MV-4-11 (cell line): ENCODE data around the gene ZNF680.
A peak's percentile ranks its signal among the peaks of the same experiment; 100 is the strongest.
"Not testable (repeated sequence)": the region's sequence is repeated elsewhere in the genome, so short reads cannot be mapped to it uniquely, and the experiment has no call there.

Experiments used
- DNase-seq: peaks from one replicate; lab custom pipeline; 2025; lab: John Stamatoyannopoulos, UW

ZNF680 gene

DNA sequence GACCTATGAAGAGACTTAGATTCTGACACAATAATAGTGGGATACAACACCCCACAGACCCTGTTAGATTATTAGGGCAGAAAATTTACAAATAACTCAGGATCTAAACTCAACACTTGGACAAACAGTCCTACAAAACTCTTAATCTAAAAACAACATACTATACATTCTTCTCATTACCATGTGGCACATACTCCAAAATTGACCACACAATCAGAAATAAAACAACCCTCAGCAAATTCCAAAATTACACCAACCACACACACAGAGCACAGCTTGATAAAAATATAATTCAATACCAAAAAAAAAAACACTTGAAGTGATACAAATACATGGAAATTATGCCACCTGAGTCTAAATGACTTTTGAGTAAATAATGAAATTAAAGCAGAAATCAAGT lies 7.8 kb downstream of the ZNF680 start:
- DNase-seq: no peak

- DNase-seq: not testable (repeated sequence)
These were observed 8.7 kb downstream of the ZNF680 start for GRCh38 chr7:64554188-64554587.

DNA sequence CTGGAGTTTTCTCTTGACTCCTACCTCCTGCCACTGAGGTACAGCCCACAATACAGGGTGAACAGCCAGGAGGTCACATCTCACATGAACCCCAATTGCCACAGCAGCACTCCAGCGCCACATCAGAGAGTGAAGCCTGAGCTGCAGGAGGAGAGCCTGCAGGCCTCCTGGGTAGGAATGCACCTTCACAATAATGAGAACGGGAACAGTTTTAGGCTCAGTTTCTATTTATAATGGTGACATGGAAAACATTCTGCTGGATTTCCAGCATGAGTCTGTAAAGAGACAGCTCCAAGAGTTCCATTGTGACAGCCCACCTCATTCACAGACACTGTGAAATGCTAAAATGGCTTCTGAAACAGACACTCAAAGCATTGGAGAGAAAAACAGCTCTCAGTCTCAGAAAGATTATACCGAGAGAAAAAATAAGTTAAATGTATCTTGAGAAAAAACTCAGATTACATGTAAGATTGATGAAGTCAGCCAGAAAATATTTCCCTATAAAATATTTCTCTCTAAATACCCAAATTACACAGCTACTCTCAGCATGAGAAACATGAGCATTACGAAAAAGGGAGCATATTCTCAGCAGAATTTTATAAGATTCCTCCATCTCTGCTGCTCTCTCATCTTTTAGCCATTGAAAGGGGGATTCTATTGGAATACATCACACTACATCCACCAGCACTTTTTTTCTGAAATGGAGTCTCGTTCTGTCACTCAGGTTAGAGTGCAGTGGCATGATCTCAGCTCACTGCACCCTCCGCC lies 11.3 kb downstream of the ZNF680 start:
- no peak for DNase-seq

DNA sequence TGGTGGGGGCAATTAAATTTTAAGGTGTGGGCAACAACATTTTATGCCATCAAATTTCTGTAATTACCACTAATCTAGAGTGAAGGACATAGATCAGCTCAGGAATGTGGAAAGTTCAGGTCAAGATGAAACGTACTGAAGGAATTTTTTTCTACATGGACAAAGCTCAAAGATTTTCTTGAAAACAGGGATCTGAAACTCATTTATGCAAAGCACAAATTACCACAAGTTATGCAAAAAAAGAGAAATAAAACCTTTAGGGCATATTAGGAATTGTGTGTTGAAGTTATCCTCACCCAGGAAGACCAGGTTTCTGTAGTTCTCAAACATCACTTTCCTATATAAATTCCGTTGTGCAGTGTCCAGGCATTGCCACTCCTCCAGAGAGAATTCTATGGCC lies 18.9 kb downstream of the ZNF680 start:
- DNase-seq: peak; percentile 78

- DNase-seq: peak; percentile 74
These were observed 21.2 kb downstream of the ZNF680 start for GRCh38 chr7:64541438-64542359.

DNA sequence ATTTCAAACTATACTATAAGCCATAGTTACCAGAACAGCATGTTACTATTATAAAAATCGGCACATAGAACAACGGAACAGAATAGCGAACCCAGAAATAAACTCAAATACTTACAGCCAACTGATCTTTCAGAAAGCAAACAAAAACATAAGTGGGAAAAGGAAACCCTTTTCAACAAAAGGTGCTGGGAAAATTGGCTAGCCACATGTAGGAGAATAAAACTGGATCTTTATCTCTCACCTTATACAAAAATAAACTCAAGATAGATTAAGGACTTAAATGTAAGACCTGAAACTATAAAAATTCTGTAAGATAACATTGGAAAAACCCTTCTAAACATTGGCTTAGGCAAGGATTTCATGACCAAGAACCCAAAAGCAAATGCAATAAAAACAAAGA lies 29.1 kb downstream of the ZNF680 start:
- DNase-seq: no peak

DNA sequence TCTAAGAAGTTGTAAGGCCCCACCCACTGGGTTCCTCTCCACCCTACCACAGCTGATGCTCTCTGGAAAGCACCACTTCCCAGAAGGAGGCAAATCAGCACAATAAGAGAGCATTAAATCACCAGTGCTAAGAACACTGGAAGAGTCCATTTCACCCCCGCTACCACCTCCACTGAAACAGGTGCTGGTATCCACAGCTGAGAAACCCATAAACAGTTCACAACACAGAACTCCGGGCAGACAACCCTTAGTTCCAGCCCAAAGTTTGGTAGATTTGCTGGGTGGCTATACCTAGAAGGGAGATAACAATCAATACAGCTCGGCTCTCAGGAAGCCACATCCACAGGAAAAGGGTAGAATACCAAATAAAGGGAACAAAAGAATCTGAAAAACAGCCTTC lies 34.1 kb downstream of the ZNF680 start:
- DNase-seq: no peak

DNA sequence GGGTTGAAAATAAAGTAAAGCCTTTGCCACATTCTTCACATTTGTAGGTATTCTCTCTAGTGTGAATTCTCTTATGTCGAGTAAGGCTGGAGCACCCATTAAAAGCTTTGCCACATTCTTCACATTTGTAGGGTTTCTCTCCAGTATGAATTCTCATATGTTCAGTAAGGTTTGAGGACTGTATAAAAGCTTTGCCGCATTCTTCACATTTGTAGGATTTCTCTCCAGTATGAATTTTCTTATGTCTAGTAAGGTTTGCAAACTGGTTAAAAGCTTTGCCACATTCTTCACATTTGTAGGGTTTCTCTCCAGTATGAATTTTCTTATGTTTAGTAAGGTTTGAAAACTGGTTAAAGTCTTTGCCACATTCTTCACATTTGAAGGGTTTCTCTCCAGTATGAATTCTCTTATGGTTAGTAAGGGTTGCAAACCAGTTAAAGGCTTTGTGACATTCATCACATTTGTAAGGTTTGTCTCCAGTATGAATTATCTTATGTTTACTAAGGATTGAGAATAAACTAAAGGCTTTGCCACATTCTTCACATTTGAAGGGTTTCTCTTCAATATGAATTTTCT lies 41.4 kb downstream of the ZNF680 start:
- no peak for DNase-seq

- no peak for DNase-seq
These were observed 46.4 kb downstream of the ZNF680 start for GRCh38 chr7:64516451-64516850.

DNA sequence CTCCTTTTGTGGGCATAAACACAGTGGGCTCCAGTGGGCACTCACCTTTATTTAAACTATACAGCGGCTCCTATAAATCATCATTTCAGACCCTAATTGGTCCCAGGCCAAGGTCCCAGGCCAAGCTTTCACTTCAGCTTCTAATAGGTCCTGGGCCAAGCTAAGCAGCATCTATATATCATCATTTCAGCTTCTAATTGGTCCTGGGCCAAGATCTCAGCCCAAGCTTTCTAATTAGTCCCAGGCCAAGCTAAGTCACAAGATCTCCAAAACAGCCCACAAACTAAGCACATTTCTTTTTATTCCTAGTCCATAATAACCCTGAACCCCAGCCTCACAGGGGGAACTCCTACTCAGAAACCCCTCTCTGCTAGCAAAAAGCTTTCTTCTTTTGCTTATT lies 47.1 kb downstream of the ZNF680 start:
- DNase-seq: no peak

DNA sequence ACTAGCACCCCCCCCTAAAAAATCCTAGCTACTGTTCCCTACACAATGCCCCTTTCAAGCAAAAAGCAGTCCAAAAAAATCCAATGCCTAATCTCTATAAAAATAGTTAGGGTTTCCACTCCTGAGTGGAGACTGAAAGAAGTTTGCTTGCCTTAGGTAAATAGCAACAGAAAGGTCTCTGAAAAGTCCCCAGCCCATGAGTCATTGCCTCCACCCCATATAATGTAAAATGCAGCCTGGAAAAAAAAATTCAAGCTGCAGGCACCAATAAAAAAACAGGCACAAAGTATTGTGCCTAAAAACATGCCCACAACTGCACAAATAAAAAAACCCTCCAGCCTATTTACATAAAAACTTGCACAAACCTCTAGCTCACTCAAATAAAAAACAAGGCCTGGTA lies 47.5 kb downstream of the ZNF680 start:
- DNase-seq: no peak

- no peak for DNase-seq
These were observed 53.3 kb downstream of the ZNF680 start for GRCh38 chr7:64509583-64509982.

- no peak for DNase-seq
These were observed 58.2 kb downstream of the ZNF680 start for GRCh38 chr7:64504581-64505120.

DNA sequence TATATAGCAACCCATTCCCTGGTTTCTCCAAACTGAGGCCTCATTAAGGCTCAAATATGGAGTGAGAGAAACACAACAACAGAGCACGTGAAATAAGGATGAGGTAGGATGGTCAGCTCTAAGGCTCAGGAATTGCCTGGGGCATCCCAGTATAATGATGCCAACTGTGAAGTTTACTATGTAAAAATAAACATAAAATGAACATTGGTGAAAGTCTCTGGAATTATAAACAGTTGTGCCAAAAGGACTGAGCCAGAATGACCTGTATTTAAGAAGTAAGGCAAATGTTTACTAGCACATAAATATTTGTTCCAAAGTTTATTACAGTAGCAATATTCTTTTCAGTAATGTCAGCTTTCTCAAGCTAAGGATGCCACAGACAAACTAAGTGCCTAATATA lies 64.6 kb downstream of the ZNF680 start:
- DNase-seq: no peak

- DNase-seq: no peak
These were observed 67.9 kb downstream of the ZNF680 start for GRCh38 chr7:64494912-64495461.

- no peak for DNase-seq
These were observed 77.2 kb downstream of the ZNF680 start for GRCh38 chr7:64485623-64486022.
